SK-N-DZ (cell line): ENCODE measurements around the gene PDE4DIP.
"Not testable (repeated sequence)": the region's sequence is repeated elsewhere in the genome, so short reads cannot be mapped to it uniquely, and the experiment has no call there.

Experiments
- DNase-seq: peaks from one replicate; pipeline ENCODE4 v3.0.0-alpha.2; 2015; ENCODE audit warnings: low spot score

PDE4DIP gene

GRCh38 chr1:148969126-148969525, 124.9 kb downstream of the PDE4DIP start:
- DNase-seq = not testable (repeated sequence)

GRCh38 chr1:148975453-148975852, 131.2 kb downstream of the PDE4DIP start:
- DNase-seq = not testable (repeated sequence)

GRCh38 chr1:148975866-148976537, 131.8 kb downstream of the PDE4DIP start:
- DNase-seq = not testable (repeated sequence)

GRCh38 chr1:148977785-148978184, 133.6 kb downstream of the PDE4DIP start:
- not testable (repeated sequence) for DNase-seq

- not testable (repeated sequence) for DNase-seq
Measured at GRCh38 chr1:148989378-148989777, 145.2 kb downstream of the PDE4DIP start.

- DNase-seq = not testable (repeated sequence)
Measured at GRCh38 chr1:148990233-148990788, 146.1 kb downstream of the PDE4DIP start.

- DNase-seq = not testable (repeated sequence)
Measured at GRCh38 chr1:148991818-148992217, 147.6 kb downstream of the PDE4DIP start.

- DNase-seq = not testable (repeated sequence)
Measured at GRCh38 chr1:148992364-148992763, 148.1 kb downstream of the PDE4DIP start.

- not testable (repeated sequence) for DNase-seq
Measured at GRCh38 chr1:148996449-148997224, 152.4 kb downstream of the PDE4DIP start.

GRCh38 chr1:148997405-148997804, 153.2 kb downstream of the PDE4DIP start:
- DNase-seq = not testable (repeated sequence)

GRCh38 chr1:149002664-149003063, 158.4 kb downstream of the PDE4DIP start:
- not testable (repeated sequence) for DNase-seq

GRCh38 chr1:149008326-149008725, 164.1 kb downstream of the PDE4DIP start:
- not testable (repeated sequence) for DNase-seq

- not testable (repeated sequence) for DNase-seq
Measured at GRCh38 chr1:149008769-149009168, 164.5 kb downstream of the PDE4DIP start.

- DNase-seq = not testable (repeated sequence)
Measured at GRCh38 chr1:149009761-149010160, 165.5 kb downstream of the PDE4DIP start.

GRCh38 chr1:149012599-149012998, 168.4 kb downstream of the PDE4DIP start:
- not testable (repeated sequence) for DNase-seq

- DNase-seq = not testable (repeated sequence)
Measured at GRCh38 chr1:149013513-149013912, 169.3 kb downstream of the PDE4DIP start.

GRCh38 chr1:149015522-149015921, 171.3 kb downstream of the PDE4DIP start:
- DNase-seq = not testable (repeated sequence)

- not testable (repeated sequence) for DNase-seq
Measured at GRCh38 chr1:149016626-149017025, 172.4 kb downstream of the PDE4DIP start.

- DNase-seq = not testable (repeated sequence)
Measured at GRCh38 chr1:149018577-149018976, 174.3 kb downstream of the PDE4DIP start.

GRCh38 chr1:149024327-149024726, 180.1 kb downstream of the PDE4DIP start:
- DNase-seq = not testable (repeated sequence)

- not testable (repeated sequence) for DNase-seq
Measured at GRCh38 chr1:149033916-149034315, 189.7 kb downstream of the PDE4DIP start.

GRCh38 chr1:149043056-149043455, 198.8 kb downstream of the PDE4DIP start:
- not testable (repeated sequence) for DNase-seq
